RWPE1 (cell line): ENCODE results near the gene VEPH1.

Experiments used
- CTCF ChIA-PET: fragments of 350-600 bp; sonication (Branson Sonifier 250); formaldehyde crosslinking; extraction: SDS; loops from one replicate; lab custom pipeline; 2021; lab: Yijun Ruan, JAX
- POLR2A ChIA-PET: fragments of 400-600 bp; formaldehyde crosslinking; extraction: SDS; loops from one replicate; lab custom pipeline; 2020; ENCODE audit warnings: antibody characterized with exemption; ENCODE audit not compliant: low non-redundant PET; lab: Yijun Ruan, JAX
- DNase-seq: peaks from one replicate; pipeline ENCODE4 v3.0.0; 2012; ENCODE audit warnings: low spot score
- H3K27ac ChIP-seq: fragments of 450-650 bp; 2 replicates; pipeline ENCODE4 v1.5.1; 2017
- TF ChIP-seq, protein P1 (sequence below): fragments of 450-650 bp; conservative IDR thresholded peaks from 2 replicates; pipeline ENCODE4 v1.5.1; 2017; ENCODE audit warnings: low read depth, mild to moderate bottlenecking

The VEPH1 gene

GRCh38 chr3:157265931-157266330, 237.3 kb downstream of the VEPH1 start:
- TF ChIP-seq, protein P1, sequence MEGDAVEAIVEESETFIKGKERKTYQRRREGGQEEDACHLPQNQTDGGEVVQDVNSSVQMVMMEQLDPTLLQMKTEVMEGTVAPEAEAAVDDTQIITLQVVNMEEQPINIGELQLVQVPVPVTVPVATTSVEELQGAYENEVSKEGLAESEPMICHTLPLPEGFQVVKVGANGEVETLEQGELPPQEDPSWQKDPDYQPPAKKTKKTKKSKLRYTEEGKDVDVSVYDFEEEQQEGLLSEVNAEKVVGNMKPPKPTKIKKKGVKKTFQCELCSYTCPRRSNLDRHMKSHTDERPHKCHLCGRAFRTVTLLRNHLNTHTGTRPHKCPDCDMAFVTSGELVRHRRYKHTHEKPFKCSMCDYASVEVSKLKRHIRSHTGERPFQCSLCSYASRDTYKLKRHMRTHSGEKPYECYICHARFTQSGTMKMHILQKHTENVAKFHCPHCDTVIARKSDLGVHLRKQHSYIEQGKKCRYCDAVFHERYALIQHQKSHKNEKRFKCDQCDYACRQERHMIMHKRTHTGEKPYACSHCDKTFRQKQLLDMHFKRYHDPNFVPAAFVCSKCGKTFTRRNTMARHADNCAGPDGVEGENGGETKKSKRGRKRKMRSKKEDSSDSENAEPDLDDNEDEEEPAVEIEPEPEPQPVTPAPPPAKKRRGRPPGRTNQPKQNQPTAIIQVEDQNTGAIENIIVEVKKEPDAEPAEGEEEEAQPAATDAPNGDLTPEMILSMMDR, result no peak
- ChIA-PET POLR2A (no interaction called here), CTCF (interaction anchor here (0.6 kb wide), 1 partner anchor 57 kb away, joined by 3 read pairs; no protein-coding TSS in a partner anchor)
- H3K27ac ChIP-seq, result no peak overlapping the region
- no peak for DNase-seq

- ChIA-PET CTCF (no interaction called here), POLR2A (no interaction called here)
- TF ChIP-seq, protein P1, result no peak
- DNase-seq, result no peak
- H3K27ac ChIP-seq, result no peak overlapping the region
Measured at GRCh38 chr3:157263027-157263426, 240.2 kb downstream of the VEPH1 start.

DNA sequence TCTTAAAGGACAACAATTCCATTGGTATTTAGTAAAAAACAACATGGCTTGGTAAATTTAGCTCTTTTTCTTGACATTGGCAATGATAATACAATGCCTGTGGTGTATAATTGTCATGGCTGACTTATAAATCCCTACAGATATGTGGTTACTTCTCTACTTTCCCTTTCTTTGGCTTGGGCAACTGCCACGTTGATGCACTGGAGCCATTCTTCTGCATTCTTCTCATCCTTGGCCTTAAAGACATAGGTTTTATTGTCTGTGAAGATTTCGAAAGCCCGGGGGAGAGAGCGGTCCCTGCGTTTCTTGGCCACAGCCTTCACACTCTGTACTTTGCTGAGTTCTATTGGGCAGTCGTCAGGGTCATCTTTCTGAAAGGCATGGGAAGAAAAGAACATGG, 242.2 kb downstream of the VEPH1 start:
- DNase-seq, result no peak
- ChIA-PET POLR2A (no interaction called here), CTCF (no interaction called here)
- H3K27ac ChIP-seq, result no peak overlapping the region
- TF ChIP-seq, protein P1, result no peak

GRCh38 chr3:157259825-157260224, 243.4 kb downstream of the VEPH1 start:
- TF ChIP-seq, protein P1, result no peak
- CTCF ChIA-PET, result no interaction called here
- DNase-seq, result no peak
- POLR2A ChIA-PET, result no interaction called here
- H3K27ac ChIP-seq, result no peak overlapping the region

- H3K27ac ChIP-seq, result no peak overlapping the region
- DNase-seq, result no peak
- ChIA-PET CTCF (interaction anchor here (0.6 to 0.9 kb wide), 3 partner anchors 16 to 35 kb away, joined by 3 to 7 read pairs (median 5); no protein-coding TSS in a partner anchor), POLR2A (no interaction called here)
- TF ChIP-seq, protein P1, result no peak
Measured at GRCh38 chr3:157257101-157257500, 246.1 kb downstream of the VEPH1 start.

GRCh38 chr3:157255797-157256196, 247.4 kb downstream of the VEPH1 start:
- POLR2A ChIA-PET, result no interaction called here

More at GRCh38 chr3:157255797-157256196, 247.4 kb downstream of the VEPH1 start:
- no peak overlapping the region for H3K27ac ChIP-seq
- DNase-seq, result no peak
- CTCF ChIA-PET, result no interaction called here
- TF ChIP-seq, protein P1, result no peak
